ENCODE data around the gene FCER1A. TPM values are rescaled to one million over a fixed set of nuclear protein-coding genes. Genes with fewer than 3 reads are reported as not detected.

Gene FCER1A
- total RNA-seq, 1 donor from 2014 or later = 3.2 TPM

GRCh38 chr1:159318784-159319551, 16.8 kb downstream of the FCER1A start:
- Histone ChIP-seq H3K36me3 (no peaks in the 10 kb centered on the region), H3K9me3 (no peaks in the 10 kb centered on the region), H3K27ac (no peak overlapping the region), H3K4me1 (no peaks in the 10 kb centered on the region), H3K27me3 (no peaks in the 10 kb centered on the region), H3K4me3 (no peak overlapping the region)
- no peak for TF ChIP-seq POLR2AphosphoS5 (IDR thresholded peaks at IDR 0.05; ENCODE audit: insufficient read depth in 1 of 2, low read depth in 1 of 2)
- no peak for TF ChIP-seq CTCF (IDR thresholded peaks at IDR 0.05)
- TF ChIP-seq POLR2A (IDR thresholded peaks at IDR 0.05) = no peak
- intact Hi-C loops (cut with DNase I) = no loop called here
- DNase-seq (ENCODE audit: extremely low spot score in 2 of 2) = no peak

- no peak overlapping the region for H3K4me3 ChIP-seq
- no peaks in the 10 kb centered on the region for H3K36me3 ChIP-seq
- intact Hi-C loops (cut with DNase I) = no loop called here
- H3K9me3 ChIP-seq = no peaks in the 10 kb centered on the region
- DNase-seq (ENCODE audit: extremely low spot score in 2 of 2) = no peak
- no peak for TF ChIP-seq CTCF (IDR thresholded peaks at IDR 0.05)
- no peak for TF ChIP-seq POLR2AphosphoS5 (IDR thresholded peaks at IDR 0.05; ENCODE audit: insufficient read depth in 1 of 2, low read depth in 1 of 2)
- TF ChIP-seq POLR2A (IDR thresholded peaks at IDR 0.05) = no peak
- H3K27me3 ChIP-seq = no peaks in the 10 kb centered on the region
- H3K4me1 ChIP-seq = no peaks in the 10 kb centered on the region
- H3K27ac ChIP-seq = no peak overlapping the region
These were observed 32.7 kb downstream of the FCER1A start for GRCh38 chr1:159334797-159335196.

- H3K4me3 ChIP-seq = no peak overlapping the region
- intact Hi-C loops (cut with DNase I) = no loop called here
- no peak for DNase-seq (ENCODE audit: extremely low spot score in 2 of 2)
- no peaks in the 10 kb centered on the region for H3K9me3 ChIP-seq
- H3K27ac ChIP-seq = no peak overlapping the region
- TF ChIP-seq POLR2A (IDR thresholded peaks at IDR 0.05) = no peak
- TF ChIP-seq CTCF (IDR thresholded peaks at IDR 0.05) = no peak
- no peak for TF ChIP-seq POLR2AphosphoS5 (IDR thresholded peaks at IDR 0.05; ENCODE audit: insufficient read depth in 1 of 2, low read depth in 1 of 2)
- H3K27me3 ChIP-seq = no peaks in the 10 kb centered on the region
- no peaks in the 10 kb centered on the region for H3K4me1 ChIP-seq
- H3K36me3 ChIP-seq = no peaks in the 10 kb centered on the region
These were observed 35.9 kb downstream of the FCER1A start for GRCh38 chr1:159338018-159338417.

GRCh38 chr1:159339536-159339935, 37.4 kb downstream of the FCER1A start:
- TF ChIP-seq POLR2AphosphoS5 (IDR thresholded peaks at IDR 0.05; ENCODE audit: insufficient read depth in 1 of 2, low read depth in 1 of 2) (no peak), POLR2A (IDR thresholded peaks at IDR 0.05) (no peak), CTCF (IDR thresholded peaks at IDR 0.05) (no peak)
- Histone ChIP-seq H3K4me1 (no peaks in the 10 kb centered on the region), H3K9me3 (no peaks in the 10 kb centered on the region), H3K36me3 (no peaks in the 10 kb centered on the region), H3K4me3 (no peak overlapping the region), H3K27ac (no peak overlapping the region), H3K27me3 (no peaks in the 10 kb centered on the region)
- intact Hi-C loops (cut with DNase I) = no loop called here
- no peak for DNase-seq (ENCODE audit: extremely low spot score in 2 of 2)

GRCh38 chr1:159341736-159342135, 39.6 kb downstream of the FCER1A start:
- H3K9me3 ChIP-seq = no peaks in the 10 kb centered on the region
- no peaks in the 10 kb centered on the region for H3K27me3 ChIP-seq
- H3K27ac ChIP-seq = no peak overlapping the region
- no peak overlapping the region for H3K4me3 ChIP-seq
- no peak for TF ChIP-seq CTCF (IDR thresholded peaks at IDR 0.05)
- no peak for TF ChIP-seq POLR2A (IDR thresholded peaks at IDR 0.05)
- TF ChIP-seq POLR2AphosphoS5 (IDR thresholded peaks at IDR 0.05; ENCODE audit: insufficient read depth in 1 of 2, low read depth in 1 of 2) = no peak
- intact Hi-C loops (cut with DNase I) = no loop called here
- H3K4me1 ChIP-seq = no peaks in the 10 kb centered on the region
- DNase-seq (ENCODE audit: extremely low spot score in 2 of 2) = no peak
- no peaks in the 10 kb centered on the region for H3K36me3 ChIP-seq

All from vagina (tissue), 2 donors.